ENCODE results near the gene TUT7.
"Not testable (repeated sequence)": the region's sequence is repeated elsewhere in the genome, so short reads cannot be mapped to it uniquely, and the experiment has no call there.

TUT7 gene

GRCh38 chr9:86303316-86303975 is 50.8 kb downstream of the TUT7 start:
- DNase-seq = no peak

- DNase-seq = no peak
Measured at GRCh38 chr9:86301686-86302085, 52.5 kb downstream of the TUT7 start.

GRCh38 chr9:86300701-86301100 is 53.5 kb downstream of the TUT7 start:
- DNase-seq = no peak

GRCh38 chr9:86298873-86299272 is 55.3 kb downstream of the TUT7 start:
- DNase-seq = no peak

GRCh38 chr9:86290341-86290740 is 63.9 kb downstream of the TUT7 start:
- DNase-seq = not testable (repeated sequence)

GRCh38 chr9:86288499-86289198 is 65.6 kb downstream of the TUT7 start:
- no peak for DNase-seq

GRCh38 chr9:86287013-86287412 is 67.2 kb downstream of the TUT7 start:
- DNase-seq = no peak

- no peak for DNase-seq
Measured at GRCh38 chr9:86286278-86286677, 67.9 kb downstream of the TUT7 start.

- DNase-seq = no peak
Measured at GRCh38 chr9:86285261-86285660, 68.9 kb downstream of the TUT7 start.

GRCh38 chr9:86282979-86283535 is 71.2 kb downstream of the TUT7 start:
- DNase-seq = no peak

GRCh38 chr9:86282077-86282978 is 71.9 kb downstream of the TUT7 start, which contains the start of gene ISCA1:
TSS of gene ISCA1 (minus strand) at chr9:86282538. CDS start at chr9:86282458, 80 bp downstream.
- peak; percentile 93 for DNase-seq

- DNase-seq = peak; percentile 63
Measured at GRCh38 chr9:86281593-86282076, 72.6 kb downstream of the TUT7 start.

GRCh38 chr9:86280580-86280979 is 73.6 kb downstream of the TUT7 start:
- DNase-seq = no peak

GRCh38 chr9:86279839-86280238 is 74.4 kb downstream of the TUT7 start:
- no peak for DNase-seq

GRCh38 chr9:86277072-86277471 is 77.1 kb downstream of the TUT7 start:
- DNase-seq = no peak

GRCh38 chr9:86275962-86276361 is 78.2 kb downstream of the TUT7 start:
- no peak for DNase-seq

- DNase-seq = no peak
Measured at GRCh38 chr9:86274821-86275643, 79.2 kb downstream of the TUT7 start.

- no peak for DNase-seq
Measured at GRCh38 chr9:86272221-86272620, 82.0 kb downstream of the TUT7 start.

GRCh38 chr9:86263876-86264275 is 90.3 kb downstream of the TUT7 start:
- no peak for DNase-seq

GRCh38 chr9:86262492-86262891 is 91.7 kb downstream of the TUT7 start:
- DNase-seq = no peak

GRCh38 chr9:86259557-86259956 is 94.7 kb downstream of the TUT7 start, which contains the start of gene C9orf153:
TSS of gene C9orf153 (minus strand) at chr9:86259657. CDS start at chr9:86229603, 30,054 bp downstream.
- no peak for DNase-seq

- no peak for DNase-seq
Measured at GRCh38 chr9:86257391-86257790, 96.8 kb downstream of the TUT7 start.
